GM23338 (cell line): Measurements from ENCODE around the gene CDC16.

Experiments used
- CTCF ChIP-seq, 2 experiments: fragments of 200-600 bp in 1 of 2; sonication (generic) in 1 of 2; conservative IDR thresholded peaks; 2 replicates each; pipeline versions ENCODE4 v1.5.1 to v1.6.1; 2016 to 2017; ENCODE audit warnings: antibody characterized with exemption in 2 of 2, low read depth in 2 of 2, mild to moderate bottlenecking in 2 of 2, moderate library complexity in 1 of 2
- EZH2 ChIP-seq: fragments of 200-600 bp; sonication (generic); IDR thresholded peaks from one replicate; pipeline ENCODE4 v1.8.0; 2017; ENCODE audit warnings: antibody characterized with exemption, mild to moderate bottlenecking, low read depth; ENCODE audit not compliant: unreplicated experiment

- TF ChIP-seq EZH2 (no peak), CTCF (conservative IDR thresholded peaks at IDR 0.05; ENCODE audit: low read depth in 2 of 2) (no peak)
Measured at GRCh38 chr13:114260814-114261213, 26.1 kb downstream of the CDC16 start.
